GM12873 (cell line): Measurements from ENCODE around the gene POLG.

Experiments used
- TF ChIP-seq, protein P1 (sequence below): IDR thresholded peaks from 2 replicates; pipeline ENCODE4 v1.5.1; 2012; ENCODE audit warnings: low read depth, mild to moderate bottlenecking, moderate library complexity, low read length, control low read depth; ENCODE audit not compliant: insufficient read depth; ENCODE audit errors: missing control alignments

POLG gene

DNA sequence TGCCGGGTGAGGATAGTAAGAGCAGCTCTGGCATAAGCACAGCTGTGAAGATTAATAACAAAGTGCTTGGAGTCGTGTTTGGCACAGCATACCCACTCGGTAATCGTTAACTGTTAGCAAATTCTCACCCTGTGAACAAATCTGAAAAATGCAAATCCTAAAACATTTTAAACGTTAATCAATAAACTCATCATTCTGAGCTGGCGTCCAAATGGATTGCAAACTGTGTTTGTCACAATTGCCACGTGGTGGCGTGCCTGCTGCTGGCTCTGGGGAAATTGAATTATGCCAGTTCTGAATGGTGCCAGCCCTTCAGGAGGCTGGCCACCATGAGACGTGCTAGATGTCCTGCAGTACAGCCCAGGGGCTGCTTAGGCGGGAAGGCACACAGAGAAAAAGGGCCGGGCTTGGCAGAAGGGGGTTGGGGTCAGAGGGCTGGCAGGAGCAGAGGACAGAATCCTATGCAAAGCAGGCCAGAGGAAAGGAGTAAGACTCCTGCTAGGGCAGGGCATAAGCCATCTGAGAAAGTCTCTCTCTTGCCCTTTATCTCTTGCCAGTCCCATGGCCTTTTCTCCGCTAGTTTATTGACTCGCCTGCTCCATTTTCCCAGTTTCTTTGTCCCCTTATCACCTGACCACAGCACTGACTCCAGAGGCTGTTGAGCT, 22.1 kb upstream of the POLG start:
- TF ChIP-seq, protein P1, sequence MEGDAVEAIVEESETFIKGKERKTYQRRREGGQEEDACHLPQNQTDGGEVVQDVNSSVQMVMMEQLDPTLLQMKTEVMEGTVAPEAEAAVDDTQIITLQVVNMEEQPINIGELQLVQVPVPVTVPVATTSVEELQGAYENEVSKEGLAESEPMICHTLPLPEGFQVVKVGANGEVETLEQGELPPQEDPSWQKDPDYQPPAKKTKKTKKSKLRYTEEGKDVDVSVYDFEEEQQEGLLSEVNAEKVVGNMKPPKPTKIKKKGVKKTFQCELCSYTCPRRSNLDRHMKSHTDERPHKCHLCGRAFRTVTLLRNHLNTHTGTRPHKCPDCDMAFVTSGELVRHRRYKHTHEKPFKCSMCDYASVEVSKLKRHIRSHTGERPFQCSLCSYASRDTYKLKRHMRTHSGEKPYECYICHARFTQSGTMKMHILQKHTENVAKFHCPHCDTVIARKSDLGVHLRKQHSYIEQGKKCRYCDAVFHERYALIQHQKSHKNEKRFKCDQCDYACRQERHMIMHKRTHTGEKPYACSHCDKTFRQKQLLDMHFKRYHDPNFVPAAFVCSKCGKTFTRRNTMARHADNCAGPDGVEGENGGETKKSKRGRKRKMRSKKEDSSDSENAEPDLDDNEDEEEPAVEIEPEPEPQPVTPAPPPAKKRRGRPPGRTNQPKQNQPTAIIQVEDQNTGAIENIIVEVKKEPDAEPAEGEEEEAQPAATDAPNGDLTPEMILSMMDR = peak; percentile 57

DNA sequence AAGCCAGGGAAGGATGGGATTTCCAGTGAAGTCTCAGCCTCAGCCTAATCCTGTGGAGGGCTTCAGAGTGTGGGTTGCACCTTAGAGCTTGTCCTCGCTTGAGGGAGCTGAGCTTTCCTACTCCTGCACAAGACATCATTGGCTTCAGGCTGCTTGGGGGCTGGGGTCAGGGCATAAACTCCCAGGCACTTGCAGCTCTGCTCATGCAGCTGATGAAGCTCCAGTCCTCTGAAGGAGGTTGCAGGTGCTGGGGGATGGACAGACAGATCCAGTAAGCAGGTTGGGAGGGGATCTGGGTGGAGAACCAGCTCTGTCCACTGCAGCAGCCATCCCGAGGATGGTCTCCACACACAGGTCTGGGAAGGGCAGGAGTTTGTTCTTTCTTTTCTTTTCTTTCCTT, 19.4 kb upstream of the POLG start:
- TF ChIP-seq, protein P1 = no peak

DNA sequence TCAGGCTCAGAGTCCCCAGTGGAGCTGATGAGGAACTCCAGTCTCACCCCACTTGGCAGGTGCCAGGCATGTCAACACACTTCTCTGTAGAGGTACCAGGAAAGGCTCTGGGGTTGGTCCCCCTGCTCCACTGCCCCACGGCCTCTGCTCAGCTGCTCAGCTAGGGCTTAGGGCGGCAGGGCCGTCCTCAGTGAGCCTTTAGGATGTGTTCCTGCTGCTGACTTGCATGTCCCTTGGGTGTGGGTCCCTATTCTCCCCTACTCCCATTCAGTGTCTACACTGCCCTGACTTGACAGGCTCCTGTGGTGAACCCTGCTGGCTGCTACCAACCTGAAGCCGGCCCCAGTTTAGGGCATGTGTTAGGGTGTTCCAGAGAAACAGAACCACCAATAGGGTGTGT, 17.9 kb upstream of the POLG start:
- TF ChIP-seq, protein P1 = no peak

DNA sequence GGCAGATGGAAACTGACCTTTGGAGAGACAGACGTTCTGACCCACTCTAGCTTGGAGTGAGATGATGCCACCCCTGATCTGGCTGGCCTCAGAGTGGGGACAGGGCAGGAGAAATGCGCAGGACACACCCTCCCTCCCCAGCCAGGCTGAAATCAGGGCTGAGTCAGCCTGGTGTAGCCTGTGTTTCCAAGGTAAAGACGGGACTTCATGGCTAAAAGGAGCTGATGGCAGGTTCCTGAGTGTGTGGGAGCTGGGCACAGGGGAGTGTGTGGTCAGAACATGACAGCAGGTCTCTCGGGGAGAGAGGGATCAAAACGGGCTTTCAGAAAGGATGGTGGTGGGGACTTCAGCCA, 14.6 kb upstream of the POLG start:
- TF ChIP-seq, protein P1 = no peak

DNA sequence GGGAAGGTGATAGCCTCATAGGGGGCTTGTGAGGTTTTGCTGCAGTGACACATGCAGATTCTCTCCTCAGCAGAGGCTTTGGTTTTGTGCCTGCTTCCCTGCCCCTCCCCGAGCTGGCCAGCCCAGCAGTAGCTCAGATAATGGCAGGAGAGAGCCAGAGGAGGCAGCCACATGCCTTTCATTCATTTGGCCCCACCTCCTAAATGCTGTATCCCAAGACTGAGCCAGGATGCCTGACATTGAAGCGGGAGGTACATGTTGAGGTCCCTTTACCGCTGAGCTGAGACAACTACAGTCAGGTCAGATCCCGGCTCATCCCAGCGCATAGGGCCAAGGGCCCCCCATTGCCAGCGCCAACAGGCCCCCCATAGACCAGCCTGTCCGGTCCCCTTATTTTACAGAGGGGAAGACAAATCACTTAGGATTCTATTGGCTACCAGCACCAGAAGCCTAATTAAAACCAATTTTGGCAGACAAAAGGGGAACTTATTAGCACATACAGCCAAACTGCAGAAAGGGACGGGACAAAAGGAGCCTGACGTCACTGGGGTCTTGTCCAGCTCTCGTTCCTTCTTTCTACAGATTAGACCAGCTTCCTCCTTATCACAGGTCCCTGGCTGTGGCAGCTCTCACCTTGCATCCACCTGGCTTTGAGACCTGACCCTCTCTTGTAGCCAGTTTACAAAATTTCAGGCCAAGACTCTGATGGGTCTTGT, 12.1 kb upstream of the POLG start:
- TF ChIP-seq, protein P1 = no peak

DNA sequence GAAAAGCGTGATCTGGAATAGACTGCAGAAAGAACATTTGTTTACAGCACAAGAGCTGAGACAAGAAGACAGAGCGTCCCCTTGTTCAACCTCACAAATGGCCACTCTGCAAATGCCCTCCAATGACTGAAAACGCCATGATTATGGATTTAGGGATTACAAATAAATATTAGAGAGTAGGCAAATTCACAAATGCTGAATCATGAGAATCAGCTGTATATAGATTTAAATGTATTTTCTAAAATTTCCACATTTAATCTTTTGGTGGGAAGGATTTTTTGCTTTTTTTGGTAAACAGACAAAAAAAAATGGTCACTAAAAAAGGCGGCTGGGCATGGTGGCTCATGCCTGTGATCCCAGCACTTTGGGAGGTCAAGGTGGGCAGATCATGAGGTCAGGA, 10.6 kb upstream of the POLG start:
- TF ChIP-seq, protein P1 = no peak

DNA sequence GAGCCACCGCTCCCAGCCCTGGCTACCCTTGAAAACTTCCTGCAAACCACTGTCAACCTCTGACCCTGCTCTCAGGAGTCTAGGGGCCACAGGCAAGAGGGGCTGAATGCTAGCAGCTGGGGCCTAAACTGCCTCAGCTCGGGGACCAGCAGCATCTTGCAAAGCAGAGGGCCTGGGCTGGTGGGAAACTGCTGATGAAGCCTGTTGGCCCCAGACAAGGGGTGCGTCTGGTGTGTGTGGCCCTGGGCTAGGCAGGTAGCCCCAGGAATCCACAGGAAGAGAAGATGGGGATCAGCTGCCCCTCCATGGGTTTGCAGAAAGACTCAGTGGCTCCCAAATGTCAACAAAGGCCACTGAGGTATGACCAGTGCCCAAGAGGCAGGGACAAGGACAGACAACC, 8.2 kb upstream of the POLG start:
- TF ChIP-seq, protein P1 = no peak
